ENCODE data around the gene GRK3.

GRK3 gene

GRCh38 chr22:25736378-25737011 lies 172.0 kb downstream of the GRK3 start:
- no peak for DNase-seq (ENCODE audit: low read depth)

- no peak for DNase-seq (ENCODE audit: low read depth)
Measured at GRCh38 chr22:25739659-25740344, 175.3 kb downstream of the GRK3 start.

DNA sequence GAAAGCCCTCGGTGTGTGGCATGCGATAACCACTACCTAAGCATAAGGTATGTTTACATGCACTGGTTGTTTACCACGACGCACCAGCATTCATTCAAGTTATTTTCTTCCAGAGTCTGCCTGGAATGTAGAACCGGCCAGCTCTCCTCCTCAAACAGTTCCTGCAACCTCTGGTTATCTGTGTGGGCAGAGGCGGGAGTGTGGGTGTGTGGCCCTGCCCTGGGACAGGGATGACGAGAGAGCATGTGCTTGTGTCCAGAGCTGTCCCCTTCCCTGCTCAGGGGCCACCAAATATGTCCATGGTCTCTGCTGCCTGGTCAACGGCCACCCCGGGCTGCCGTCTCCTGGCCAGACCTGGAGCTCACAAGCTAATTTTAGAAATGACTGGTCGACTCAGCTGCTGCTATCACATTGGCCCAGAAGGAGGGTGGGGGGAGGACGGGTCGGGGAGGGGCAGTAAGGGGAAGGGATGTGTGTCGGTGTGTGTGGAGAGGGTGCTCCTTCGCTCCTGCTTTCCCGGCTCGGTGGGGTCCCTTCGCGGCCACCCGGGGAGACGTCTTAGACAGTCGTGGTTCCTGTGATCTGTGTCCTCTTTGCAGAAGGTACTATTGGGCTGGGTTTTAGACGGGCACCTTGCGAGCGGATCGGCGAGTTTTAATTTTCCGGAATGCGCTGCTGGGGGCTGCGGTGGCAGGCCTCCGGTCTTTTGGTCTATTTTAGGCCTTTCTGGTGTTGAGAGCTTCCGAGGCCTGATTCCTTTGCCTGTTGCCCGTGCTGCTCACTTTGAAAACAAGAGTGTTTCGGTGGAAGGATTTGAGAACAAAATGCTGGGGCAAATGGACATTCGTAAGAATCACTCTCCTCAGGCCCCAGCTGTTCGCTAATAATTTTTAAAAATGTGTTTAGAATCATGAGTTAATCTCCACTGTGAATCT lies 177.5 kb downstream of the GRK3 start, which contains the start of gene MYO18B:
Gene MYO18B, plus strand, starts transcription at position 497 of the 935 bp plus-strand sequence. CDS start 18,905 bp downstream, outside the sequence.
- DNase-seq (ENCODE audit: low read depth): no peak

DNA sequence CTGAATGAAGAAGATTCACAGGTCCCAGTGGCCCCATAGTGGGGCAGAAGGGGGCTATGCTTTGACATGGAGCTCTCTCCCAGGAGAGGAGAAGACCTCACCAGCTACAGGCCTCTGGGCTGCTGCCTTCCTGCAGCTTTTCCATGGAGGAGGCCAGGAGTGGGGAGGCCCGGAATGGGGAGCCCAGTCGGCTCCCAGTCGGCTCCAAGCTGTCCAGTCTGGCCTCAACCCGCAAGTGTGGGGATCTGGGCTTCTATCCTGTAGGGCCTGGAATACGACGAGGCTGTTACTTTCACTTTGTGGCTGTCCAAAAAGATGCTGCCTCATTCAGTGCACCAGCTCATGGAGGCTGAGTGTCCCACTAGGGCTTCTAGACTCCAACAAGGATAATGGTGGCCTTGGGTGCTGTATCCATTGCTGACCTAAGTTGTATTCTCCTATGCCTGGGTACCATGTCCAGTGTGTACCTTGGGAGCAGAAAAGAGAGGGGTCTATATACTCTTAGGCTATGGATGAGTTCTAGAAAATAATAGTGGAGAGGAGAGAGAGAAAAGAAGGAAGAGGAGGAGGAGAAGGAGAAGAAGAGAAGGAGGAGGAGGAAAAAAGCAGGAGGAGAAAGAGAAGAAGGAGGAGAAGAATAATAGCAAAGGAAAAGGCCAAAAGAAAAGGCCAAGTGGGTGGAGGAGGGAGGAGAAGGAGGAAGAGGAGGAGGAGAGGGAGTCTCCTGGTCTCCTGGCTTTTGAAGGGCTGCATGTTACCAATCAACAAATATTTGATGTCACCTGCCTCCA lies 178.6 kb downstream of the GRK3 start:
- no peak for DNase-seq (ENCODE audit: low read depth)

GRCh38 chr22:25744694-25745093 lies 180.2 kb downstream of the GRK3 start:
- DNase-seq (ENCODE audit: low read depth): no peak

GRCh38 chr22:25745341-25746011 lies 181.0 kb downstream of the GRK3 start:
- DNase-seq (ENCODE audit: low read depth): no peak

- no peak for DNase-seq (ENCODE audit: low read depth)
Measured at GRCh38 chr22:25746012-25746373, 181.5 kb downstream of the GRK3 start.

- DNase-seq (ENCODE audit: low read depth): no peak
Measured at GRCh38 chr22:25747245-25747944, 182.9 kb downstream of the GRK3 start.

DNA sequence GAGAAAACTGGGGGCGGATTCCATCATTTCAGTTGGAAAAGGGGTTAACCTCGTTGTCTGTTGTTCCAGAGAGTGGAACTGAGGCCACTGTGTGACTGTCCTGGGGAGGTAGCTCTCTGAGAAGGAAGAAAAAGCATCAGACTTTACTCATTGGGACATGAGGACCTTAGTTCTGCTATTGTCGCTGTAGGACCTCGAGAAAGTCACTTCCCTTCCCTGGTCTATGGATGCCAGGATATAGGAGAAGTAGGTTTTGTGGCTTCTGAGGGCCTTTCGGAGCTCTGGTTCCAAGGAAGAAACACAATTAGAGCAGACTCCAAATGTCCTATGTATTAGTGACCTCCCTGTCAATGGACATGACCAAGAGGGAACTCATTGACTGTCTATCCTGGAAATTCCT lies 183.7 kb downstream of the GRK3 start:
- no peak for DNase-seq (ENCODE audit: low read depth)

GRCh38 chr22:25748704-25749103 lies 184.2 kb downstream of the GRK3 start:
- no peak for DNase-seq (ENCODE audit: low read depth)

GRCh38 chr22:25749420-25750169 lies 185.1 kb downstream of the GRK3 start:
- DNase-seq (ENCODE audit: low read depth): no peak

DNA sequence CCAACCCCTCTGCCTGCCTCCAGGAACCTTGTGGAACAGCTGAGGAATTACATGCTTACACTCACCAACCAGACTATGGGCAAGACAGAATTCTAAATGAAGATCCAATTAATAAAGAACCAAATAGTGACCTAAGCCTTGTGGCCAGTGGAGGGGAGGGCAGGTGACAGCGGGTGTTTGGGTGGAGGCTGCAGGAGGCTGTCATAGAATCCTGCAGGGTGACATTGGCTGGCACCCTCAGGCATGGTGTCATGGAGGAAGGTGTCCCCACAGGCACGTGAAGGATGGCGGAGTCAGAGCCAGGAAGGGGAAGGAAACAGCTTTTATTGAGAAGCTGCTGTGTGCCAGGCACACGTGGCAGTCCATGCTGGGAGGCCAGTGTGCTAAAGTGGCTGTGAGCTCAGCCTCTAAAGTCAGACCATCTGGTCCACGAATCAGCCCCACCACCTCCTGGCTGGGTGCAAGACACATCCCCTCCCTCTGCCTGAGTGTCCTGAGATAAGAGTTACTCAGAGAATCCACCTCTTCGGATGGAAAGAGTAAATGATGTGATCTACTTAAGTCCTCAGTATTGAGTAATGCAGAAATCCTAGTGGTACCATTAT lies 186.2 kb downstream of the GRK3 start:
- no peak for DNase-seq (ENCODE audit: low read depth)

DNA sequence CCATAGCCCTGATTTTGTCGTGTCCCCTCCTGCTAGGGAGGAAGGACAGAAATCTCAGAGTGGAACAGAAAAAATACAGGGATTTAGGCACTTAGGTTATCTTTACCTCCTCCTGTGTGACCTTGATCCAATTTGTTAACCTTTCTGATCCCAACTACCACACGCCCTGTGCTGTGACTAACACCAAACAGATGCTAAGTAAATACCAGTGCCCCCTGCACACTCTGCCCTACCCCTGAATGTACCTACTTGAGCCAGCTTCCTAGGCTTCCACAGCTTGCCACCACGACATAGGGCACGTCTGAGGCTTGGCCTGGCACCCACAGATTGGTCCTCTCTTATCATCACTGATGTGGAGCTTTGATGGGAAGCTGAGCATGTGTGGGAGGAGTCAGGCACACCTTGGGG lies 186.7 kb downstream of the GRK3 start:
- no peak for DNase-seq (ENCODE audit: low read depth)

- no peak for DNase-seq (ENCODE audit: low read depth)
Measured at GRCh38 chr22:25752615-25753214, 188.2 kb downstream of the GRK3 start.

- DNase-seq (ENCODE audit: low read depth): no peak
Measured at GRCh38 chr22:25753252-25753651, 188.8 kb downstream of the GRK3 start.

DNA sequence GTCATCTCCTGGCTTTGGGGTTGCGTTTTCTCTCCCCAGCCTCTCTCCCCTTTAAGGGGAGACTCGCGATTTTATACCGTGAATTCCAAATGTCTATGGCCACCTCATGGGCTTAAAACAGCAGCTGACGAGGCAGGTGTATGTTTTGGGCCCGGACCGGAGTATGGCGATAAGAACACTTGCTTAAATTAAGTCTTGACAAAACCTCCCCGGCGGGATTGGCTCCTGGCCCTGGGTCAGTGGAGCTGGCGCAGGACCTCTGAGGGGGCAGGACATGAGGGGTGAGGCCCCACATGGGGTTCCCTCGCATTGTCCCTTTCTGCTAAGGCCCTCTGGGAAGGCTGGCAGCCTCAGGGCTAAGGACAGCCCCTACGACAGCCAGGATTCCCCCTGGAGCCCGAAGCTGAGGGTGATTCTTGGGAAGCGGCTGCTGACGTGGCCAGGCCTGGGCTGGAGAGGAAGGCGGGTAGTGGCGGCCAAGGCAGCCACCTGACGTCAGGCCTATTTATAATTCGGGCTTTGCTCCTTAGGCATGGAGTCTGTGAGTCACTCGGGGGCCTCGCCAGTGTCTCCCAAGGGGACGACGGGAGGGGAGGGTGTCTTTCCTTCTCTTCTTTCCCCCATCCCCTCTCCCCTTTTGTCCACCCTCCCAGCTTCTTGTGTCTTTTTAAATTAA lies 190.2 kb downstream of the GRK3 start:
- DNase-seq (ENCODE audit: low read depth): no peak

- DNase-seq (ENCODE audit: low read depth): no peak
Measured at GRCh38 chr22:25757686-25758085, 193.2 kb downstream of the GRK3 start.

DNA sequence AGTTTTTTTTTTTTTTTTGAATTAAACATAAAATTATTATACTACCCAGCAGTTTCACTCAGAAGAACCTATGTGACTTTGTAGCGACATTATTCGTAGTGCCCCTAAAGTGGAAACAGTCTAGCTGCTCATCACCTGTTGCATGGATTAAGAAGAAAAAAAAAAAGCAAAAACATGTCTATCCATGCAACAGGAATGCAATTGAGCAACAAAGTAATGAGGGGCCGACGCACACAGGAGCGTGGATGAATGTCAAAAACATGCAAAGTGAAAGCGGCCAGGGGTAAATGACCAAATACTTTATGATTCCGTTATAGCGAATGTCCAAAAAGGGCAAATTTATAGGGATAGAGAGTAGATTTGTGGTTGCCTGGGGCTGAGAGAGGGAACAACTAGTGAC lies 193.8 kb downstream of the GRK3 start:
- DNase-seq (ENCODE audit: low read depth): no peak

DNA sequence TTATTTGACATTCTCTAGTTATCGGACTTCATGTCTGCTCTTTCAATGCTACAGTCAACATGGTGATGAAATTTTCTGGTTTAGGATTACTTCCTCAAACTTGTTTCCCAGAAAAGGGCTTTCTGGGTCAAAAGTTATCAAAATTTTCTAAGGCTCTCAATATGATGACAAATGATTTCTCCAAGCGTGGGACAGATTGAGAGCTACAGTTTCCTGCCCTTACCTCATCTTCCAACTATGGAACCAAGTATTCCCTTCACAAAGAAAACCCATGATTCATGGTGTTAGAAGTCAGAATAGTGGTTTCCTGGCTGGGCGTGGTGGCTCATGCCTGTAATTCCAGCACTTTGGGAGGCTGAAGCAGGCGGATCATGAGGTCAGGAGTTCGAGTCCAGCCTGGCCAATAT lies 195.4 kb downstream of the GRK3 start:
- no peak for DNase-seq (ENCODE audit: low read depth)

Measured in activated T-helper 9 cell treated with anti-CD3 and anti-CD28 coated beads, Interleukin-2, amount 50 U/mL, for 16 hours (primary cell).